WERI-Rb-1 (cell line): ENCODE data around the gene CD93.

Experiments used
- DNase-seq: peaks from one replicate; pipeline ENCODE4 v3.0.0-alpha.2; 2020
- H3K27ac ChIP-seq: fragments of 250-450 bp; sonication (Bioruptor Pico); 2 replicates; pipeline ENCODE4 v1.5.1; 2020; ENCODE audit warnings: mild to moderate bottlenecking, moderate library complexity
- H3K27me3 ChIP-seq: fragments of 250-450 bp; sonication (Bioruptor Pico); 2 replicates; pipeline ENCODE4 v1.5.1; 2021; ENCODE audit warnings: mild to moderate bottlenecking, low read depth, moderate library complexity; ENCODE audit not compliant: insufficient read depth, severe bottlenecking
- H3K36me3 ChIP-seq: fragments of 250-450 bp; sonication (Bioruptor Pico); 2 replicates; pipeline ENCODE4 v1.5.1; 2020; ENCODE audit warnings: mild to moderate bottlenecking, moderate library complexity
- H3K4me3 ChIP-seq: 2 replicates; pipeline ENCODE4 v1.5.1; 2011; ENCODE audit warnings: low read depth, mild to moderate bottlenecking, control low read depth, low read length
- H3K9me3 ChIP-seq: fragments of 250-450 bp; sonication (Bioruptor Pico); 2 replicates; pipeline ENCODE4 v1.5.1; 2021; ENCODE audit warnings: mild to moderate bottlenecking, moderate library complexity; ENCODE audit not compliant: severe bottlenecking
- TF ChIP-seq, protein P1 (sequence below): IDR thresholded peaks from 2 replicates; pipeline ENCODE4 v1.5.1; 2011; ENCODE audit warnings: low read depth, mild to moderate bottlenecking, control low read depth, inconsistent platforms, low read length

The CD93 gene

DNA sequence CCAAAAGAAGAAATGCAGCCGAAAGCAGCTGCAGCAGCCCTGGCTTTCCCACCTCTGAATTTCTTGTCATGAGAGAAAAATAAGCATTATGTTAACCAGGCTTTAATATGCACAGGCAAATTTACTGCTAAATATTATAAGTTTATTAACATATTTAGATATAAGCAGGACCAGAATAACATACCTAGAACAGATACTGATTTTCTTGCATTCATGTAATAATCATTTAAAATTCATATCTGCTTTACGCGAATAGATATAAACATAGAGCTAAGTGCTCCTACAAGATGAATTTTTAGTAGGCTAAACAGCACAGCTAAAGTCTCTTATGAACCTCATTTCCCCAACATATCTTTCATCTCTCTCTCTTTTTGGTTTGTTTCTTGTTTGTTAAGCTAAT lies 14.7 kb downstream of the CD93 start:
- Histone ChIP-seq H3K36me3 (no peaks in the 10 kb centered on the region), H3K4me3 (no peak overlapping the region), H3K9me3 (no peaks in the 10 kb centered on the region), H3K27me3 (peaks cover 44% of the 10 kb centered on the region), H3K27ac (no peak overlapping the region)
- TF ChIP-seq, protein P1, sequence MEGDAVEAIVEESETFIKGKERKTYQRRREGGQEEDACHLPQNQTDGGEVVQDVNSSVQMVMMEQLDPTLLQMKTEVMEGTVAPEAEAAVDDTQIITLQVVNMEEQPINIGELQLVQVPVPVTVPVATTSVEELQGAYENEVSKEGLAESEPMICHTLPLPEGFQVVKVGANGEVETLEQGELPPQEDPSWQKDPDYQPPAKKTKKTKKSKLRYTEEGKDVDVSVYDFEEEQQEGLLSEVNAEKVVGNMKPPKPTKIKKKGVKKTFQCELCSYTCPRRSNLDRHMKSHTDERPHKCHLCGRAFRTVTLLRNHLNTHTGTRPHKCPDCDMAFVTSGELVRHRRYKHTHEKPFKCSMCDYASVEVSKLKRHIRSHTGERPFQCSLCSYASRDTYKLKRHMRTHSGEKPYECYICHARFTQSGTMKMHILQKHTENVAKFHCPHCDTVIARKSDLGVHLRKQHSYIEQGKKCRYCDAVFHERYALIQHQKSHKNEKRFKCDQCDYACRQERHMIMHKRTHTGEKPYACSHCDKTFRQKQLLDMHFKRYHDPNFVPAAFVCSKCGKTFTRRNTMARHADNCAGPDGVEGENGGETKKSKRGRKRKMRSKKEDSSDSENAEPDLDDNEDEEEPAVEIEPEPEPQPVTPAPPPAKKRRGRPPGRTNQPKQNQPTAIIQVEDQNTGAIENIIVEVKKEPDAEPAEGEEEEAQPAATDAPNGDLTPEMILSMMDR, result no peak
- DNase-seq, result no peak

DNA sequence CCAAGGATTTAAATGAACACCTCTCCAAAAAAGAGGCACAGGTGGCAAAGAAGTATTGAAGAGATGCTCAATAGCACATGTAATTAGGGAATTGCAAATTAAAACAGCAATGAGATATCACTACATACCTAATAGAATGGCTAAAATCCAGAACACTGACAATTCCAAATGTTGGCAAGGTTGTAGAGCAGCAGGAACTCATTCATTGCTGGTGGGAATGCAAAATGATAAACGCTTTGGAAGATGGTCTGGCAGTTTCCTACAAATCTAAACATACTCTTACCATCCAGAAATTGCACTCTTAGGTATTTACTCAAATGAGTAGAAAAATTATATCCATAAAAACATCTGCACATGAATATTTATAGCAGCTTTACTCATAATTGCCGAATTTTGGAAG lies 17.0 kb downstream of the CD93 start:
- Histone ChIP-seq H3K4me3 (no peak overlapping the region), H3K9me3 (no peaks in the 10 kb centered on the region), H3K27ac (no peak overlapping the region), H3K27me3 (peaks cover 64% of the 10 kb centered on the region), H3K36me3 (no peaks in the 10 kb centered on the region)
- TF ChIP-seq, protein P1, result no peak
- no peak for DNase-seq

DNA sequence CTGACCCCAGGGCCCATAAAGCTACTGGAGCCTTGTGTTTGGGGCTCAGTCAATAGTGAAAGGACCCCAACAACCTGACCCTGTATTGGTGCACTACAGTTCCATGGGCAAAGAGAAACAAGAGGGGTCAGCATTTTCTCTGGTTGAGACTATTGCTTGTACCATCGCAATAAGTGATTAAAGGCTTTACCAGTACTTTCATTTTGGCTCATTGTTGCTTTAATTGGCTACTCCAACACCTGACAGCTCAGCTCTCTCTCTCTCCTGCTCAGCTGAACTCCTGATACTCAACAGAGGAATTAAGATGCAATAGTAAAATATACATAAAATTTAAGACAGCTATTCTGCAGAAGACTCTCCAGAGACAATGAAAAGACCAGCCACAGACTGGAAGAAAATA lies 17.8 kb downstream of the CD93 start:
- TF ChIP-seq, protein P1, result no peak
- no peak overlapping the region for H3K4me3 ChIP-seq

DNA sequence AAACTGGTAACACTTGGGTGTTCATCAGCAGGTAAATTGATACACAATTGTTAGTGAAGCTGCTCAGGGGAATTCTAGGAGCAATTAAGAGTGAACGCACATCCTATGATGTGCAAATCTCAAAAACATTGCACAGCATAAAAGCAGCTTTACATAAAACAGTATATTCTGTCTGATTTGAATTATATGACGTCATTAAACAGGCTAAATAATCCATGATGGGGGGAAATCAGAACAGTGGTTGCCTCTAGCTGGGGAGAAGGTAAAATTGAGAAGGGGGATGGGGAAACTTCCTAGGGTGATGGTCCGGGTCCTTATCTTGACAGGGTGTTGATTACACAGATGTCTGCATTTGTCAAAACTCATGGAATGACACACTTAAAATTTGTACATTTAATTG lies 19.4 kb downstream of the CD93 start:
- H3K27me3 ChIP-seq, result peaks cover 80% of the 10 kb centered on the region
- H3K9me3 ChIP-seq, result no peaks in the 10 kb centered on the region
- no peaks in the 10 kb centered on the region for H3K36me3 ChIP-seq

More for the DNA sequence above, 17.8 kb downstream of the CD93 start:
- Histone ChIP-seq H3K36me3 (no peaks in the 10 kb centered on the region), H3K27me3 (peaks cover 70% of the 10 kb centered on the region), H3K27ac (no peak overlapping the region), H3K9me3 (no peaks in the 10 kb centered on the region)
- DNase-seq, result no peak

DNA sequence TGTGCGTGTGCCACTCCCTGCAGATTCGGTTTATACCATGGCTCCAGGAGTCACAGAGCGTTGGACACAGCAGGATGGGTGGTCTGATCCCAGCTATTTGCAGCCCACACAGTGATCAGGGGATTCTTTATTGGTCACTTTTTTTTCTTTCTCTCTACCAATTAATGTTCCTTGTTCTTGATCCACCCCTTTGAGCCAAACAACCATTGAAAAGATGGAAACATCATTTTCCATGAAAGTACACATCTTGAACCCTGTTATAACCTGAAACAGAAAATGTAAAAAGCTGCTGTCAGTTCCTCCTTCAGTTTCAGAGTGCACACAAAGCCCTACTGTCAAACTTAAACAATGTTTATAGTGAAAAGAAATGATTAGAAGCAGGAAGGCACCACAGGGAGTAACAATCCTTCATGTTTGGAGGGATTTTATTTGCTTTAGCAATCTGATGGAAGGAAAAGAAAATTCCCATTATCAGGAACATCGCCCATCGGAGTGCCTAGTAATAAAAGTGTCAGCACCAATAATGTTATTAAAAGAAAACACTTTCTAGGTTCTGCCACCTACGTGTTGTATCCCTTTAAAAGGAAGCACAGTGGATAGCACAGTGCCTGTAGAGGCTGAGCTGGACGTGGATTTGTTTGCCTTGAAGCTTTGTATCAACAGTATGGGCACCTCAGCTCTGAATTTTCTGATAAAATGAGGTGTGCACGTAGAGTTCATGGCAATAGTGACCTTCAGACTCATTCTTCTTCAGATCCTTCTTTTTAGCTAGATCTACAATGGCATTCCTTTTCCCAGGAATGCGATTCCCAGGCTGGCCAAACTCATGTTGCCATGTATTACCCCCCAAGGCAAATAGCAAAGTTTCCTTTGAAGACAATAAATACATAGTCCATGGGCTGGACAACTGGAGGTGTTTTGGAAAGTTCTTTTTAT lies 20.6 kb downstream of the CD93 start:
- Histone ChIP-seq H3K9me3 (no peaks in the 10 kb centered on the region), H3K4me3 (no peak overlapping the region), H3K36me3 (no peaks in the 10 kb centered on the region), H3K27ac (no peak overlapping the region), H3K27me3 (peaks cover 86% of the 10 kb centered on the region)
- no peak for DNase-seq
- TF ChIP-seq, protein P1, result no peak

More for the DNA sequence above, 19.4 kb downstream of the CD93 start:
- no peak overlapping the region for H3K4me3 ChIP-seq
- DNase-seq, result no peak
- TF ChIP-seq, protein P1, result no peak
- no peak overlapping the region for H3K27ac ChIP-seq

DNA sequence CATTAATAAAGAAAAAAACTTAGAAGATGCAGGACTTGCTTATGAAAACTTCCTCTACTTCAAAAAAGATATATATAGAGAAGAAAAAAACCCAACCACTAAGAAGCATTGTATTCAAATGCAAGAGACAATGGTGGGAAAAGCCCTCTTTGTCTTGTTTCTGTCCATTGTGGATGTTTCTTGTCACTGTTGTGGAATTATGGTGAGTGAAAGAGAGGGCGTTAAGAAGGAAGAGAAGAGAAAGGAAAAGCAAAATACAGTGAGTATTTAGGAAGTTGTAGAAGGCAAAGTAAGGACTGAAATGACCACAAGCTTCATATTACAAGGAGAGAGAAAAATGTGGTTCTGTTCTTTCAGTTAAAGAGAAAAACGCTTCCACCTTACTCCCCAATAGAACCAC lies 22.5 kb downstream of the CD93 start:
- no peaks in the 10 kb centered on the region for H3K9me3 ChIP-seq
- DNase-seq, result no peak
- no peak overlapping the region for H3K4me3 ChIP-seq
- TF ChIP-seq, protein P1, result no peak
- peaks cover 90% of the 10 kb centered on the region for H3K27me3 ChIP-seq
- H3K36me3 ChIP-seq, result no peaks in the 10 kb centered on the region
- H3K27ac ChIP-seq, result no peak overlapping the region
